ENCODE measurements around the gene ZKSCAN4. TPM values are rescaled to one million over a fixed set of nuclear protein-coding genes. Genes with fewer than 3 reads are reported as not detected.

The ZKSCAN4 gene
- total RNA-seq, 4 donors from 2014 or later = 4.4 to 9.6 (median 5.9) TPM

DNA sequence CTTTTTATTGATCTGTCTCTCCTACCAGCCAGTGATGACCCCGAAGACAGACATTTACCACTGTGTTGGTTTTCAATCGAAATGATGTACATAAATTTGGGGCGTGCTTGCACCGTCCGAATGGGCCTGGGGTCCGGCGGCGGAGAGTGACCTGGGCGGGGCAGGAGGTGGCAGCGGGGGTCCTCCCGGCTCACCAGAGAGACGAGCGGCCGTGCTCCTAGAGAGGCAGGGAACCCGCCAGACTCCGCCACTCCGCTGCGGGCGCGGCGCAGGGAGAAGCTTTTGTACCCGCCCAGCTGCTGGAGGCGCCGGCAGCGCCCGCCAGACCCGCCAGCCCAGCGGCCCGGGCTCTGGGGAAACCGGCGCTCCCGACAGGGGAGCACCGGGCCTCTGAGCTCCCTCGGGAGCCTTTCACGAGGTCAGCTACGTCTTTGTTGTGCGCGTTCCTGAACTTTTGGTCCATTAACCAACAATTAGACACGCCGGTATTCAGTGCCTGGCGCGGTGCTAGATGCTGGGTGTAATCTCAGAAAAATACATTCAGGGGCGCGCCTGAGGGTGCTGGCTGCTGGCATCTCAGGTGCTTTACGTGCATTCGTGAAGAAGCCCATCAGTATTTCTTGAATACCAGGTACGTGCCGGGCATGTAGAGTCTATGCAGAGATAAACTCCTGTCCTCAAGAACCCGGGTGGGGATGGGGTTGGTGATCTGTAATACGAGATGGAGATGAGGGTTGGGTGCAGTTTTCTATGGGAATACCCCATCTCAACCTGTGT lies 29.4 kb upstream of the ZKSCAN4 start, which contains the start of gene PGBD1:
Gene PGBD1 (plus strand): TSS at position 285 of the 777 bp plus-strand sequence. CDS start 2,242 bp downstream, outside the sequence.
- Histone ChIP-seq H3K4me1 (peaks cover 0 to 11% (median 4%) of the 10 kb centered on the region in 4 donors), H3K27me3 (no peaks in the 10 kb centered on the region), H3K27ac (peak within 1 kb of the TSS in 2 of 4 donors; percentile 27 to 36), H3K36me3 (peaks cover 0 to 10% (median 0%) of the 10 kb centered on the region in 3 donors), H3K4me3 (peak within 1 kb of the TSS; percentile 43 to 70 (median 54)), H3K9me3 (no peaks in the 10 kb centered on the region)
- peak; percentile 35 to 72 (median 69) for DNase-seq
- TF ChIP-seq POLR2A (IDR thresholded peaks at IDR 0.05) = no peak
- no peak for TF ChIP-seq CTCF (IDR thresholded peaks at IDR 0.05)

GRCh38 chr6:28280595-28281287 lies 28.7 kb upstream of the ZKSCAN4 start:
- H3K4me3 ChIP-seq = peak overlapping the region in 3 of 4 donors; percentile 43 to 70 (median 56)
- no peak overlapping the region for H3K27ac ChIP-seq

DNA sequence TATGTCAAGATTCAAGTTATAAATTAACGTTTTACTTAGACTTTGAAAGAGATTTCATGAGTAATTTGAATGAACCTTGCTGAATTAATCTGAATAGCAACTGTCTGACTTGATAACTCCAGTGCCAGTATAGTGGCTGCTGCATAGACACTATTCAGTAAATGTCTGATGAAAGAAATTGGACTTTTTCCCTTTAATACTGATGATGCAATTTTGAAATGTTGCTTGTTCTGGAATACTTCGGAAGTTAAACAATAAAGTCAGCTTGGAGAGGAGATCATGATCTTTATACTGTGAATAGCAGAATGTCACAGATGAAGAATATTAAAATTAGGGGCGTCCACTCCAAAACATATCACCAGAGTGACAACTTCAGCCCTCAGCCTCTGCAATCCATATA lies 25.7 kb upstream of the ZKSCAN4 start:
- TF ChIP-seq POLR2A (IDR thresholded peaks at IDR 0.05) (no peak), CTCF (IDR thresholded peaks at IDR 0.05) (no peak)
- DNase-seq = no peak
- Histone ChIP-seq H3K9me3 (no peaks in the 10 kb centered on the region), H3K4me1 (peaks cover 0 to 11% (median 4%) of the 10 kb centered on the region in 4 donors), H3K27me3 (no peaks in the 10 kb centered on the region), H3K36me3 (peaks cover 0 to 39% (median 0%) of the 10 kb centered on the region in 3 donors), H3K27ac (no peak overlapping the region), H3K4me3 (no peak overlapping the region)

More at GRCh38 chr6:28280595-28281287, 28.7 kb upstream of the ZKSCAN4 start:
- no peak for DNase-seq
- H3K36me3 ChIP-seq = peaks cover 0 to 12% (median 0%) of the 10 kb centered on the region in 3 donors
- H3K4me1 ChIP-seq = peaks cover 0 to 11% (median 4%) of the 10 kb centered on the region in 4 donors
- no peaks in the 10 kb centered on the region for H3K27me3 ChIP-seq
- no peak for TF ChIP-seq CTCF (IDR thresholded peaks at IDR 0.05)
- TF ChIP-seq POLR2A (IDR thresholded peaks at IDR 0.05) = no peak
- no peaks in the 10 kb centered on the region for H3K9me3 ChIP-seq

DNA sequence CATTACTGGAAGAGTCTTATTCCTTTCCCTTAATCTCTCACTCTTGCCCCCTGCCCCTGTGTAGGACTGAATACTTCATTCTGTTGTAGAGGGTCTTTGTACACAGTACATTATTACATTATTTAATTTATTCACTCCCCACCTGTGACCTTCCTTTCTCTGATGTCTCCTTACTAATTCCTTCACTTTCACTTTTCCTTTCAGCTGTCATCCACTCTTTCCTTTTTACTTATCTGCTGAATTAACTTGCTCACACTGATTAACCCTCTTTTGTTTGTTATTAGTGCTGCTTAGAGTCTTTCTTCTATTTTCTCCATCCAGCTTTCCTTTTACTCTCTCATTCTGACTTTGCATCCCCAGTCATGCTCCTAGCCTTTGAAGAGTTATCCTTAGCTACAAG lies 22.8 kb upstream of the ZKSCAN4 start:
- TF ChIP-seq POLR2A (IDR thresholded peaks at IDR 0.05) (no peak), CTCF (IDR thresholded peaks at IDR 0.05) (no peak)
- DNase-seq = no peak
- Histone ChIP-seq H3K27ac (no peak overlapping the region), H3K9me3 (no peaks in the 10 kb centered on the region), H3K4me1 (no peaks in the 10 kb centered on the region), H3K27me3 (no peaks in the 10 kb centered on the region), H3K36me3 (peaks cover 0 to 50% (median 0%) of the 10 kb centered on the region in 3 donors), H3K4me3 (no peak overlapping the region)

- no peak for TF ChIP-seq CTCF (IDR thresholded peaks at IDR 0.05)
- TF ChIP-seq POLR2A (IDR thresholded peaks at IDR 0.05) = no peak
- DNase-seq = no peak
- Histone ChIP-seq H3K4me1 (peaks cover 0 to 6% (median 0%) of the 10 kb centered on the region in 4 donors), H3K27me3 (no peaks in the 10 kb centered on the region), H3K27ac (no peak overlapping the region), H3K4me3 (no peak overlapping the region), H3K36me3 (peaks cover 0 to 27% (median 0%) of the 10 kb centered on the region in 3 donors), H3K9me3 (no peaks in the 10 kb centered on the region)
Measured at GRCh38 chr6:28269492-28269891, 17.4 kb upstream of the ZKSCAN4 start.

All from Peyer's patch (tissue), 4 donors.